SIG-M5 treated with dmso at 0.1 percent for 504 hours (cell line): Measurements from ENCODE around the gene ADAM12.

Source experiments
- DNase-seq: peaks from one replicate; lab custom pipeline; 2025; ENCODE audit not compliant: unreplicated experiment; lab: John Stamatoyannopoulos, UW

Gene ADAM12

DNA sequence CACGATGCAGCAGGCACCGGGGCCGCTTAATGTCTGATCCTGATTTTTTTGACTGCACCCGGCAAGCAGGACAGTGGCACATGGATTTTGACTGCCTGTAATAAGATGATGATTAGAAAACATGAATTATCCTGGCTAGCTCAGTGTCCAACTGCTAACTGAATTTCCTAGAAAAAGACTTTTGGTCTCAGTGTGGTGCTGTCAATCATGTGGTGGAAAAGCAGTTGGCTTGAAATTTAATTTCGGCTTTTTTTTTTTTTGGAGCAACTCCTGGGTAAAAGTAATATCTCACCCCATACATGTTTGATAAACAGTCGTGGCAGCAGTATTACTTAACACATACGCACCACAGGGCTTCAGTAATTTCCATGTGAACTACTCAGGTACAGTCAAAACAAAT lies 264.2 kb downstream of the ADAM12 start:
- DNase-seq, result no peak

DNA sequence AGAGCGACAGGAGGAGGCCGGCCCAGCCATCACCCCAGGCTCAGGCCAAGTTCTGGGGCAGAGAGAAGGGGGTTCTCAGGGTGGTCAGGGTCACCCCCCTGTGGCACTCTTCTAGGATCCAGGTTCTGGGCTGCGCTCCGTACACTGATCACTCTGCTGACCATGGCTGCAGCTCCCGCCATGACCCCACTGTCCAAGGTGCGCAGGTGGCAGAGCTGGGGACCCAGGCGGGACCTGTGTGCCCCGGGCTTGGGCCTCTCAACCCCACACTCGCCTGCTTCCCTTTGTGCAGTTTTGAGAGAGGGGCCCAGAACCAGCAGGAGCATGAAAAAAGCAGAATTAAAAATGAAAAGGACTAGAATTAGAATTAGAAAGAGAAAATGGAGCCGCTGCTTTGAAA lies 264.8 kb downstream of the ADAM12 start:
- DNase-seq, result no peak

DNA sequence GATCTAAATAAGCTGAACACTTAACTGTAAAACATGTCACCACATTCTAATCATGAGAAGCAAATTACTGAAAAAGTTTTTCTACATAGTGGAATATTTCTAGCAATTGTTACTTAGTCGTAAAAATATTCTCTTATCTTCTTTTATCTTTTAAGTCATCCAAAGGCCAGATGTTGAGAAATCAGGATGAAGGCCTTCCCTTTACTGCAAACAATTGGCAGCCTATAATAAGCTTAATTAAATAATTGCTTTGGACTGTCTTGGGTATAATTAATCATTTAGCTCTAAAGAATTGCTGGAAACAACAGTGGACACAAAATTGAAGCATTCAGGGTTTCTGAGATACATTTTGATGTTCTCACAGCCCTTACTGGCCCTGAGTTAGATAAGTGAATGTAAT lies 265.4 kb downstream of the ADAM12 start:
- no peak for DNase-seq

DNA sequence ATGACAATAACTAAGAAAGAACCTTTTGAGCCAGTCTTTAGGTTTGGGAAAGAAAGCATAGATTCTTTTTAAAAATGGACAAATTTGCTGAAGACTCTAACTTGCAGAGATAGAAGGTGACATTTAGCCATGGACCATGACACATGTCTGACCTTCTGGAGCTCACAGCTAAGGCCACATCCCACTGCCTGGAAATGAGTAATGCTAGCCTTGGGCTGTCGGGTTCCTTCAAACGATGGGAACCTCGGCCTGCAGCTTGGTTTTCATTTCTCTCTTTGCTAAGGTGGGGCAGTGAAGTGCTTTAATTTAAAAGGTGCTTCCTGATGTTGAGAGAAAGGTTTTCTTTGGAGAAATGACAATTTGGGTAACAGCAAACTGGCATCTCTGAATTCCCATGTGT lies 268.7 kb downstream of the ADAM12 start:
- DNase-seq, result no peak

DNA sequence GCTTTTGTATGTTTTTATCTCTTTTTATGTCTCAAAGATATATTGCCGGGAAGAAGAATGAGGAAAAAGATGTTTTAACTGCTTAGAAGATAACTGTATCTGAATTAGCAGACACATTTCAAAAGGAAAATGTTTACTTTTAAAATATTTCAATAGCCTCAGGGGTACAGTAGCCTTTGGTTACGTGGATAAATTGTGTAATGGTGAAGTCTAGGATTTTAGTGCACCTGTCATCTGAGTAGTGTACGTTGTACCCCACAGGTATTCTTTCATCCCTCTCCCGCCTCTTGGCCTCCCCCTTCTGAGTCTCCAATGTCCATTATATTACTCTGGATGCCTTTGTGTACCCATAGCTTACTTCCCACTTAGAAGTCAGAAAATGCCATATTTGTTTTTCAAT lies 269.8 kb downstream of the ADAM12 start:
- DNase-seq, result no peak

DNA sequence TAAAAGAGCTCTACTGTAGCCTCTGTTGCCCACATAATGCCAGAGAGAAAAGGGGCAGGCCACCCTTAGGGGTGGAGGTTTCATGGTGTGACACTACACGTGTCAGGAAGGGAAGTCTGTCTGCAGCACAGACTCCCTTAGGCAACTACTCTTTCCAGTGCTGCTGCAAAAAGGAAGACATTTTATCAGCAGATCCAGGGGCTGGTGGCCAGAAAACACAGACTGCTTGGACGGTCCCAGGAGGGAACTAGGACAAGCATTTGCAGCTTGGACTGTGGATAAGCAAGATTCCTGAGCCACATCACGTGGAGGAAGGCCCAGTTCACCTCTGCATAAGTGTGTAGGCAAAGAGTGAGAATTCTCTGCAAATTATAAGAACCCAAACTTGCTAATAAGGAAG lies 271.1 kb downstream of the ADAM12 start:
- DNase-seq, result no peak

DNA sequence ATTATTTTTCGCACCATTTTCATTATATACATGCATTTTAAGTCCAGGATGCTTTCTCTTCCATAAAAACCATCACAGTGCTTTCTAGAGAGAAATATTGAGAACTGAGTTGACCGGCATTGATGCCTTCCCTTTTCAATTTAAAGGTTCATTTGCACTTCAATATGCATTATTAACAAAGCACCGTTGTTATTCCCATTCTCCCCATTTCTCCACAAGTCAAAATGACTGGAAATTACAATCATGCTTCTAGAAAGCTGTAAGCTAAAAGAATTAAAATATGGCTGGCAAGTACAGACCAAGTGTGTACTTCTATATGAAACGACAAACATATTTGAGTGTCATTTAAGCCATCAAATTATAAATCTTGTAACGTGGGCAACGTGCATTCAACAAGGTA lies 272.4 kb downstream of the ADAM12 start:
- DNase-seq, result no peak

DNA sequence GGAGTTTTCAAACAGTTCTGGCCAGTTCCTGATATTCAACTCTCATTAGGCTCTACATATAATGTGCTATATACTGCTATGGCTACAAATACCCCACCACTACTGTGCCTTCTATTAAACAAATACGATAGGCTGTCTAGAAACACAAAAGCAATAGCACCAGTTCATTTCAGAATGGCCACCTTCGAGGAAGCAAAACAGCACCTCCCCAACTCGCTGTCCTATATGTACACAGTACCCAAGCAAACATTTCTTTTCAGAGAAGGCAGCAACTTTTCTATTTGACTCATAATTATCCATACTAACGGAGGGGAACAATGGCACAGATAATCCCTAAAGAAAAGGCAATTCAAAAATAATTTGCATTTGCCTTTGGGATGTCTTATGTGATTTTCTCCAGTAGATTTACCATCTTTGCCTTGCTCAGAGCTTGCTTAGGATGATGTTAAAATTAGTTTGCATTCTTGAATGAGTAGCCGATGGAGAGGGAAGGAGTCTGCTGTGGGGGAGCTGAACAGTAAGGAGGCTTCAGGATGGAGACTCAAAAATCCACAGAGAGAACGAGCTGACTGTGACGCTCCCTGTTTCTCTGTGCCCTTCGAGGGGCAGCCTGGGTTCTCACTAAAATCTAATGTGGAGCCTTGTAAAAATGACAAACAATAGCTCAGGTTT lies 273.3 kb downstream of the ADAM12 start:
- DNase-seq, result no peak

DNA sequence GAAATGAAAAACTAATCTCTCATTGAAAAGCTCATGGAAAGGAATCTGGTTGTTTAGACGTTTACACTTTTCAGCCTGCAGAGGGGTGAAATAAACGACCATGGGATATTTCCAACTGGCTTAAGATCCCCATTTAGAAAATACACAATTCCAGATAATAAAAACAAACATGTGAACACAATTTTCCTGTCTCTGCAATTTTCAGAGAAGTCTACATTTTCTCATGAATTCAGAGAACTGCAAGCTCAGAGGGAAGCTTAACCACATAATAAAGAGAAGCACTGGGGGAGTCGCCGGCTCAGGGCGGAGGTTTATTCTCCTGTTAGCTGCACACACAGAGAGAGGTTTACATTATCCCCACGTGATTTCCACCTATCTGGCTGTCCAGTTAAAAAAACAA lies 276.8 kb downstream of the ADAM12 start:
- no peak for DNase-seq

DNA sequence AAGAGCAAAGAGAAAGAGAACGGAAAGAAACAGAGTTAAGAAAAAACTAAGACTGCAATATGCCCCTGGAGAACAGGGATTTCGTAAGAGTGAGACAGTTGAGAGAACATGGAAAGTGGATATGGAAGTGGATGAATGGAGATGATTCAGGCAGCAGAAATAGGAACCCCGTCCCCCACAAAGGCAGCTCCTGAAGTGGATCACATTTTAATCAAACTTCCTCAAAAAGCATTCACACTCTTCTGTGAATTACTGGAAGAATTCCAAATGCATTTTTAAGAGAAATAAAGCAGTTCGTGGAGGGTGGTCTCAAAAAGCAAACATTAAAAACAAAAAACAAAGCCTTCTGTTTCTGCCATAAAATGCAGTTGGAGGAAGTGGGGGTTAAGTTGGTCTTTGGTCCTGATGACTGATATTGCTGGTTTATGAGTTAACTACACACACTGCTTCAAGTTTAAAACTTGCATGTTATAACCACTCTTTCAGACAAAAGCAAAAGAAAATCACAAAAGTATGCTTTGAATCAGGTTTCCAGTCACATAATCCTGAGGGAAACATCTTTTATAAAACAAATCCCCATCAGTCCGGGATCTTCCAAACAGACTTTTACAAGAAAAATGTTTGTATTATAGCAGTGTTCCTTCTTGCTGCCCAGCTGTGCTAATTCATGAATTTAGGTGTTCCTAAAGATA lies 277.6 kb downstream of the ADAM12 start:
- DNase-seq, result peak; percentile 3

DNA sequence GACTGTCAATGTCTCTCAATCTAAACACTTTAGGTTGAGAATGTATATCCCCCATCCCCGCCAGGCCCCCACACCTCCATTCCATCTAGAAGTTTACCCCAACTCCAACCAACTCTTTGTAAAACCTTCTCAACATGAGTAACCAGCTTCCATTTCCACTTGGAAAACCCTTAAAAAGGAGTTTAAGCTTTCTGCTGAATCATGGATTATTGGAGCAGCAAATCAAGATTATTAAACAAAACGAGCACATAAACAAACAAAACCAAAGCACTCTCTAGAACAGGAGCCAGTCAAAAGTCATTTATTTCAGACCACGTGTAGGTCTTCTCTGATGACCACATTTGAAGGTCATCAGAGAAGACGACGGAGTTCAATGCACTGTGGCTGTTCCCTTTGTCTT lies 278.4 kb downstream of the ADAM12 start:
- DNase-seq, result no peak

DNA sequence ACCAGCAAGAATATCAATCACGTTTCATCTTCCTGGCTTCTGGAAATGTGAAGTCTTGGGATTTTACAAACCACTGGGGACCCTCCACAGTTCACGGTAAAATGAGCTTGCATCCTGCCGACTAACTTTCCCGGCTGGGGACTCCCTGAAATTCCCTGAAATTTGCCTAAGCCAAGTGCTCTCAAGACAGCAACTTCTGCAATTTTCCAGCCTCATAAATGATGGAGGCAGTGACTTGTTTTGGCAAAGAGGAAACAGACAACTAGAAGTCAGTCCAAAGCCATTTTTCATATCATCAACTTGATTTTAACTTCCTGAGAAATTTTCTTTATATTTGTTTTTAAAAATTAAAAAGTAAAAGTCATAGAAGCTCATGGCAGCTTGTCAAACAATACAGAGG lies 279.6 kb downstream of the ADAM12 start:
- DNase-seq, result no peak

DNA sequence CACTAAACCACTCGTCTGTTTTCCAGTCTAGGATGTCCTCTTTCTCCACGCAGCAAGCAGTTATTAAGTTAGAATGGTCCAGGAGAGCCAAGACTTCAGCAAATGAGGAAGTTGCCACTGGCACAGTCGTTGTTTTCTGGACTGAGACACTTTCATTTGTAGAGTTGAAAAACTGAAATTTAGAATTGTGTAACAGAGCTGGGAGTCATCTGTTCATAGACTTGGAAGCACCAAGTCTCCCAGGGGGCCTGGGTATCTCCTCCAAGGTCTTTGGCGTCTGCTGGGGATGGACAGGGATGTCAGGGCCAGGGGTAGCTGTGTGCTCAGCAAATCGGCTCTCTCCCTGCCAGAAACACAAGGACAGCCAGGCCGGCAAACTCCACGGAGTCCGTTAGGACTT lies 283.5 kb downstream of the ADAM12 start:
- DNase-seq, result peak; percentile 33

DNA sequence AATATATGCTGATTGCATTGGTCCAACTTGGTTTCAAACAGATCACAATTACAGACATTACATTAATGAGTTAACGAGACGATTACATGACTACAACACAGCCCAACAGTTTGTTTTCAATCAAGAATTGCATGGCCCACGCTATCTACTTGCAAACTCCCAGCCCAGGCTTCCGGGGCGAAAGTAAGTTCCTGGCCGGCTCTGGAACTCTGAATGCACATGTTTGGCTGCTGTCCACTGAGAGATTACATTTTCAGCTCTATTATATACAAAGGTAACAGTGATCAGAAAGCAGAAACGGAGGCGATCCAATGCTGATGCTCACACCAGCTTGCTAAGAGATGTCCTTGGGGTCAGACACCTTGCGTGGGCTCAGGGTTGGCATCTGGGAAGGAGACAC lies 285.6 kb downstream of the ADAM12 start:
- DNase-seq, result no peak

DNA sequence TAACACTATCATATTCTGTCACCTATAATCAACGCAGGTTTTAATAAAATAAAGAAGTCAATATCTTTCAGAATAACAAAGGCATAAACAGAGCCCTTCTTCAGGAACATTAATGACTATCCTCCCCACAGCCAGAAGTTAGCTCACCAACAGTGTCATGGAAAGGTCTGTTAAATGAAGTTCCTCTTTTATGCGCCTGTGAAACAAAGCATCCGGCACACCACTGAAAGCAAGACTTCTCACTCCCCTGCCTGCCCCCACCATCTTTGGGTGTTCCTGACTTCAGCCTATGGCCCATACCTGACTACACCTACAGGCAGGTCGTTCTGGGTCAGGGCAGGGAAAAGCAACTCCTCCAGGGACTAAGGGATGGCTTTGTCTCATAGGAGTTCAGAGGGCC lies 286.5 kb downstream of the ADAM12 start:
- DNase-seq, result peak; percentile 50

DNA sequence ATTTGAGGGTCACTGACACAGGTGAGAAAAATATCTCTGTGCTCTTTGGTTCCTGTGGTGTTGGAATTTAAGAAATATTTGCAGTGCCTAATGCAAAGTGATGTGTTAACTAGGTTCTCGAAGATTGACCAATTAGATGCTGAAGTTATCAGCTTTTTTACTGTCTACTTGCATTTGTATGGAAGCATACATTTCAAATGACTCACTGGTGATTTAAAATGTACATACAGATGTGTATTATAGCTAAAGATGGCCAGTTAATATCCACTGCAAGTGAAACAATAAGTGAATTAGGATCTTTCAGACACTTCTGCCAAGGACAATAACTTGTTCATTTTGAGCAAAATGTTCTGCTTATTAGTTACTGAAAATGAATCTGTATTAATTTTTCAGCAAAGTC lies 287.0 kb downstream of the ADAM12 start:
- no peak for DNase-seq

DNA sequence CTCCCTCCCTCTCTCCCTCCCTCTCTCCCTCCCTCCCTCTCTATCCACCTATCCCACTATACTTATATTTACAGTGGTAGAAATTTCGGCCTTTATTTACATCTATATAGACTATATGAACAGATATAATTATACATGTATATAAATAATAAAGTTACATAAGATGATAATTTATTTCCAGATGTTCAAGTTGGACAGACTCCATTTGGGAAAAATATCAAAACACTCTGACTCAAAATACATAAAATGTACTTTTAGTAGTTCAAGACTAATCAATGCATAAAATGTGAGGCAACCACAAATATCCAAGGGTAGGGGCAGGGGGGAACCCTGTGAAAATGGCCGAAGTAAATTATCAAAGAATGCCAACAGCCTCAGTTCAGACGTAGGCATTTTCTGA lies 288.9 kb downstream of the ADAM12 start:
- DNase-seq, result no peak

DNA sequence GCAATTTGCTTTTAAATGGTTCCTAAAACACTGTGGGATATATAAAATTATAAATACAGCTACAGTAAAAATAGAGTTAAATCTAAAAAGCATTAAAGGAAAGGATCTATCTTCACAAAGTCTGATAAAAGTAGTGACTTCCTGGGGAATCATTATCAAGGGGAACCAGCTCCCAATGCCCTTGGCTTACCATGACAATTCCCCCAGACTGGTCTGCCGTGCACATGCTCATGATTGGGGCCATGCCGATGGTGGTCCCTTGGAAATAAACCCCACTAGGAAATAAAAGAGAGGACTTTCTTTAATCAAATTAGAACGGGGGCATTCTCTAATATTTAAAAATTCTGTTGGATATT lies 290.1 kb downstream of the ADAM12 start:
- no peak for DNase-seq

DNA sequence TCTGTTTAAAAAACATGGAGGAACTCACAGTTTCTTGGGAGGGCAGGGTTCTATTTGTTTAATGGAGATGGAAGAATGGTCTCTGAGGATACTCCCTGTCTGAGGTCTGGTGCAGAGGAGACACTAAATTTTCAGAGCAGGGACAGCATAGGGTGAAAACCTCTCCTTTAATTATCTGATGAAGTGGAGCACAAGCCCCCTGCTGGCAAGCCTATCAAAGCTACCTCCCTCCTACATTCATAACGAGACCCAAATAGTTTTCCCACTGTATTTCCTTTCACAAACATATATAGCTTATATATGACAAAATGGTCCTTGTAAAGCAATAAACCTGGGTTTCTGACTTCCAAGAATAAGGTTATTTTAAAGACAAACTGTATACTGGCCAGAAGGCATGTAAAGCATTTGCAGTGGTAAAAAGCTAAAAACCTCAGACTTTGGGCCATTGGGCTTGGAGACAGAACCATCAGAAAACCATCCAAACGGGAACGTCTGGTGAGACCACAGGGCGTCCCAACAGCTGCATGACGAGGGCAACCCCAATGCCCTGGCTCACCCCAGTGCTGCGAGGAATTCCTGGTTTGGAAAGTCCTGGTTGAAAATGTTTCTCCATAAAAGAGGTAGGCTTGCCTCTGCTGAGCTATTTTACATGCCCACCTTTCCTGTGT lies 290.6 kb downstream of the ADAM12 start:
- no peak for DNase-seq

DNA sequence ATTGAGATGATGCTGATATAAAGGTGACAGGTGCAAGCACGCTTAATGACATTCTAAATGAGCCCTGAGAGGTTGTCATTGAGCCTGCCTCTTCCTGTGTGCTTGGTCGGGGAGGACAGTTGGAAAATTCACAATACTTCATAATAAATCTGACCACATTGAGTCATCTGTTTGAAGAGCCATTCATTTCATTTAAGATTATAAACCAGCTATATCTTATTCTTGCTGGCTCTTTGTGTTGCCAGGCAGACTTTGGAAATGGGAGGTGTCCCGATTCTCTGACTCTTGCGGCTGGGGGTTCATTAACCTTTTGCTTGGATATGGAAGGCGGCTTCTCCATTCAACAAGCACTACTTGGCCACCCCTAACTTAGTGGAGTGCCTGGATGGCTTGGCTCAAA lies 293.7 kb downstream of the ADAM12 start:
- no peak for DNase-seq

DNA sequence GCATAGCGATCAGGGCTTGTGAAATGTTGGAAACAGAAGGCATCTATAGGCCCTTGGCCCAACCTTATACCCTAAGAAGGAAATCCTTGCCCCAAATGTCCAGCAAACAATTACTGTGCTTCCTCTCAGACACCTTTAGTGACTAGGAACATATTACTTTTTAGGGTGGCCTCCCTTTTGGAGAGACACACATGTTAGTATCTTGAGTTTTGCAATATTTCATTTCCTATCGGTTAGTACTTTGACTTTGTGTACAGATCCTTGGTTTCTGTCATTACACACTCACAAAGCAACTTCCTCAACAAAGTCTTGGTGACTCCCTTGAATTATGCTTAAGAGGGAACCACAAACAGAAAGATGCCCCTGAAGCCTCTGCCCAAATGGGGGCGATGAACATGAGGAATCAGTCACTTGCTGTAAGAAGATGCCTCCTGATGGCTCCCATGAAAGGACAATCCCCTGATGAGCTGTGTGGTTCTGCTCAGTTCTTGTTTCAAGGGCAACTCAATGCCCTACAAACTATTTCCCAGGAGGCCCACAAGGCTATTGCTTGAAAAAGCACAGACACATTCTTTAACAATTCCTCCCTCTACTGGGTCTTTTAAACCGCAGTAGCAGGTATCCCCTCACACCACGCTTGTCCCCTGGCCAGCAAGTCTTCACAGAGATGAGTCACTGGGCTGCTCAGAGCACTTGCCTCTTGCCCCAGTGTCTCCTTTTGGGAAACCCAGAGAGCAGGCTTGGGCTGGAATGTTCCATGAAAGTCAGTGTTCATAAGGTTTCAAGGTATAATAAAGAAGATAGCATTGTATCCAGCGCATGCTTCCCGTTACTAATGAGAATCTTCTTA lies 295.7 kb downstream of the ADAM12 start:
- no peak for DNase-seq
